ENCODE results near the gene SEC61G.

The SEC61G gene

GRCh38 chr7:54757711-54758110 lies 1.3 kb downstream of the SEC61G start:
- no peak for DNase-seq

GRCh38 chr7:54749200-54749599 lies 9.8 kb downstream of the SEC61G start:
- no peak for DNase-seq

GRCh38 chr7:54747234-54747633 lies 11.8 kb downstream of the SEC61G start:
- no peak for DNase-seq

- peak; percentile 15 for DNase-seq
Observed at GRCh38 chr7:54743580-54743979, 15.4 kb downstream of the SEC61G start.

- no peak for DNase-seq
Observed at GRCh38 chr7:54738737-54739136, 20.3 kb downstream of the SEC61G start.

GRCh38 chr7:54729107-54729506 lies 29.9 kb downstream of the SEC61G start:
- no peak for DNase-seq

GRCh38 chr7:54728411-54728810 lies 30.6 kb downstream of the SEC61G start:
- DNase-seq: no peak

GRCh38 chr7:54725255-54725654 lies 33.8 kb downstream of the SEC61G start:
- no peak for DNase-seq

GRCh38 chr7:54722502-54722901 lies 36.5 kb downstream of the SEC61G start:
- no peak for DNase-seq

GRCh38 chr7:54722026-54722425 lies 37.0 kb downstream of the SEC61G start:
- DNase-seq: no peak

- no peak for DNase-seq
Observed at GRCh38 chr7:54719974-54720373, 39.0 kb downstream of the SEC61G start.

- no peak for DNase-seq
Observed at GRCh38 chr7:54719425-54719824, 39.6 kb downstream of the SEC61G start.

- no peak for DNase-seq
Observed at GRCh38 chr7:54712820-54713219, 46.2 kb downstream of the SEC61G start.

GRCh38 chr7:54711900-54712595 lies 47.0 kb downstream of the SEC61G start:
- no peak for DNase-seq

- DNase-seq: no peak
Observed at GRCh38 chr7:54709283-54709682, 49.7 kb downstream of the SEC61G start.

GRCh38 chr7:54705436-54705835 lies 53.6 kb downstream of the SEC61G start:
- no peak for DNase-seq

GRCh38 chr7:54704851-54705250 lies 54.2 kb downstream of the SEC61G start:
- DNase-seq: no peak
